ENCODE data around the gene INTS11. TPM values are rescaled to one million over a fixed set of nuclear protein-coding genes. Genes with fewer than 3 reads are reported as not detected.

The INTS11 gene
- total RNA-seq, 2 experiments from 2014 or later, result 117 to 151 TPM

DNA sequence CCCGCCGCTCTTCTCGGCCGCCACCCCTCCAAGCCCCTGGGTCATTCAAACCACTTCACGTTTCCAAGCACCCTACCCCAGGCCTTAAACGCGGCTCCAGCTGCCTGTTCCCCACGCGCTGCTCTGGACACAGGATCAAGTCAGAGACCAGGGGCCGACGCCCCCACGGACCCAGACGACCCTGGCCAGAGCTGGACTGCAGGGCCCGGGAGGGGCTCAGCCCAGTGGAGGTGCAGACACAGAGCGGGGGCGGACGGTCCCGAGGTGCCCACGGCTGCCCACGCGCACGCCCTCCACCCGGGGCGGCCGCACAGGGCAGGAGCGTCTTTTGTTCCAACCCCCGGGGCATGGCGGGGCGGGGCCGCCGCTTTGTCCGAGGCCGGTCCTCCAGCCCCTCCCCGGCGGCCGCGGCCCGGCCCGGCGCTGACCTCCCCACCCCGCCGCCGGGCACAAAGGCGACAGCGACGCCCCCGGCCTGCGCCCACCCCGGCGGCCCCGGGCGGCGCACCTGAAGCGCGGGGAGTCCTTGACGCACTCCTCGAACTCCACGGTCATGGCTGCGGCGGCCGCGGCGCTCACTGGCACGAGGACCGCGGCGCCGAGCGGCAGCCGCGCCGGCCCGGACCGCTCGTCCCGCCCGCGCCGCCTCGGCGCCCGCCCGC lies 17.1 kb downstream of the INTS11 start:
- DNase-seq (peak; percentile 32), ATAC-seq (no peak)
- Mint-ChIP-seq H3K4me1 (peaks cover 23% of the 10 kb centered on the region), H3K36me3 (ENCODE audit: low read depth) (no peaks in the 10 kb centered on the region), H3K27ac (peak overlapping the region; percentile 63), H3K9me3 (ENCODE audit: low read depth) (no peaks in the 10 kb centered on the region), H3K27me3 (no peaks in the 10 kb centered on the region), H3K4me3 (peak overlapping the region; percentile 80)
- intact Hi-C loops (cut with DNase I, micrococcal nuclease), result loop anchor here (5.0 to 10.0 kb wide), 3 partner anchors 35 to 1270 kb away; partner anchors contain the start of gene UBE2J2 (in 1 of the 2)
- ChIA-PET POLR2A (no interaction called here), CTCF (interaction anchor here (0.5 kb wide), 1 partner anchor 244 kb away, joined by 4 read pairs; no protein-coding TSS in a partner anchor)

DNA sequence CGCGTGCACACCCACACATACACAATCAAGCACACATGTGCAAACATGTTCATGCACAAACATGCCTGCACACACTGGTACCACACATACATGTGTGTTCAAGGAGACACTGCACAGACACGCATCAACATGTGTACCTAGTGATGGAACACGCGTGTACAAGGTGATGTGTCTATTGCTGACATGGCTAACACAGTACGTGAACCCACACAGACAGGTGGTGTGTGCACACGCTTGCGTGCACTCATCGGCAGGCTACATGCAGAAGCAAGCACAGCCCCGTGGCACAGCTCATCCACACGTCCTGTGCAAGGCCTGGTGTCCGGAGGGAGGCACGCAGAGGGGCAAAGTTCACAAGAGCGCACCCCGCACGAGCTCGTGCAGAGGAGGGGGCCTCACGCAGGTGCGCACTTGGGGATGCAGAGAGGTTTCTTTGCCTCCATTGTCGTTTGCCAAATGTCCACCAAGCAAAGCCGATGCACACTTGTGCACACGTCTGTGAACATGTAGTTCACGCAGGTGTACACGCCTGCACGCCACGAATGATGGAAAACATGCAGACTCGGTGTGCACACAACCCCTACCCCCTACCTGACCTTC lies 17.7 kb downstream of the INTS11 start:
- ChIA-PET CTCF (interaction anchor here (0.5 kb wide), 1 partner anchor 244 kb away, joined by 4 read pairs; no protein-coding TSS in a partner anchor), POLR2A (no interaction called here)
- H3K9me3 Mint-ChIP-seq (ENCODE audit: low read depth), result no peaks in the 10 kb centered on the region
- peak overlapping the region; percentile 80 for H3K4me3 Mint-ChIP-seq
- intact Hi-C loops (cut with DNase I, micrococcal nuclease), result loop anchor here (5.0 to 10.0 kb wide), 3 partner anchors 34 to 1271 kb away; partner anchors contain the start of gene UBE2J2 (in 1 of the 2)
- peak overlapping the region; percentile 63 for H3K27ac Mint-ChIP-seq
- ATAC-seq (no peak), DNase-seq (no peak)
- peaks cover 23% of the 10 kb centered on the region for H3K4me1 Mint-ChIP-seq
- H3K36me3 Mint-ChIP-seq (ENCODE audit: low read depth), result no peaks in the 10 kb centered on the region
- no peaks in the 10 kb centered on the region for H3K27me3 Mint-ChIP-seq

DNA sequence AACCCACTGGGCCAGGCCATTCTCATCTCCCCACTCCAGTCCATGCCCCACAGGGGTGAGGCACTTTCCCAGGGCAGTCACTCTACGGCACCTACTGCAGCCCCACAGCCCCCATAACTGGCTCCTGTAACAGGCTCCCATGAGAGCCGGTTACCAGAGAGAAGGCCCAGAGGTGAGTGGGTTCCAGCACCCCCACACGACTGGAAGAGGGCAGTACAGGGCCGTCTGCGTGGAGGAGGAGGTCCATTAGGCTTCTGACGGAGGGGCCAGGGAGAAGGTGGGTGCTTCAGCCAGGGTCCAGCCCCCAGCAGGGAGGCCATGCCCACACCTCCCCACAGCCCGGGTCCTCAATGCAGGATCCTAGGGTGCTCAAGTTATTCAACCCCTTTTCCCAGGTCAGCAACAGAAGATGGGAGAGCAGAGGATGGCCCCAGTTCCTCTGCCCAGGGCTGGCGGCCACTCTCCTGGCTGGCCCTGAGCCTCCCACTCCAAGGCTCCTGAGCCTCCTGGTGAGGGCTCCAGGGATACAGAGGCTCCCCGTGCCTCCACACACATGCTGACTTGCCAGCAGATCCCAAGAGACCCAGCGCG lies 18.3 kb downstream of the INTS11 start:
- CTCF ChIA-PET, result interaction anchor here (1.1 kb wide), 1 partner anchor 304 kb away, joined by 3 read pairs; no protein-coding TSS in a partner anchor
- no peaks in the 10 kb centered on the region for H3K36me3 Mint-ChIP-seq (ENCODE audit: low read depth)
- H3K4me3 Mint-ChIP-seq, result peak overlapping the region; percentile 80
- no peaks in the 10 kb centered on the region for H3K9me3 Mint-ChIP-seq (ENCODE audit: low read depth)
- peak overlapping the region; percentile 65 for H3K27ac Mint-ChIP-seq
- POLR2A ChIA-PET, result no interaction called here
- DNase-seq, result peak; percentile 48
- no peaks in the 10 kb centered on the region for H3K27me3 Mint-ChIP-seq
- ATAC-seq, result no peak
- intact Hi-C loops (cut with DNase I, micrococcal nuclease), result loop anchor here (5.0 to 10.0 kb wide), 3 partner anchors 34 to 1271 kb away; partner anchors contain the start of gene UBE2J2 (in 1 of the 2)
- H3K4me1 Mint-ChIP-seq, result peaks cover 23% of the 10 kb centered on the region

DNA sequence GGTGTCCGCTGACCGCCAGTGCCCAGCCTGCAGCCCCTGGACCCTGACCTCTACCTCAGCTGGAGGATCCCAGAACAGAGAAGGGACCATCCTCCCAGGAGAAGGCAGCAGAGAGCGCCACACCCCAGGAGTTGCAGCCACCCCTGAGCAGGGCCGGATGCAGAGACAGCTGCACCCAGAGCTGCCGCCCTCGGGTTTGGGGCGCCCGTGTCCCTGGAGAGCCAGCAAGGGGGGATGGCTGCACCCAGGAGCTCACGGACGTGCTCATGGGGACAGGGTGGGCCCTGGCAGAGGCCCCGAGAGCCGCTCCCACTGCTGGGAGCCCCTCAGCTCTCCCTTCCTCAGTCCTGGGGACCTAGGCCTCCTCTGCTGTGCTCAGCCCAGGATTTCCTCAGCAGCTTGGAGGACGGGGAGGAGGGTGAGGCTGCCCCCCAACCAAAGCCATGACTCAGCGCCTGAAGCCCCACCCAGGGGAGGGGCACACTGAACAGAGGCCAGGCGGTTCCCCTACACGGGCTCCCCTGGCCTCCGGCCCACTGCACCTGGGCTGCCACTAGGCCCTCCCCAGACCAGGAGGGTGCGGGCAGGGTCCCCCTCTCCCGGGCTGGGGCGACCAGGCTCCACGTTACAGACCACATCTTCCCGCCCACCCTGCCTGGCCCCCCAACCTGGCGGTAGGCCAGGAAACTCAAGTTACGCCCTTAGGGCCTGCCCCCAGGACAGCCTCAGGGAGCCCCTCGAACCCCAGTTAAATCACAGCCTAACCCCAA lies 19.0 kb downstream of the INTS11 start:
- CTCF ChIA-PET, result interaction anchor here (0.7 to 1.1 kb wide), 3 partner anchors 29 to 304 kb away, joined by 3 to 4 read pairs (median 3); no protein-coding TSS in a partner anchor
- Mint-ChIP-seq H3K4me3 (peak overlapping the region; percentile 80), H3K9me3 (ENCODE audit: low read depth) (no peaks in the 10 kb centered on the region), H3K27ac (peak overlapping the region; percentile 65), H3K27me3 (no peaks in the 10 kb centered on the region), H3K4me1 (peaks cover 23% of the 10 kb centered on the region), H3K36me3 (ENCODE audit: low read depth) (no peaks in the 10 kb centered on the region)
- ATAC-seq, result peak; percentile 40
- peak; percentile 78 for DNase-seq
- POLR2A ChIA-PET, result interaction anchor here (1.0 kb wide), 1 partner anchor 70 kb away, joined by 4 read pairs; the partner anchor contains the start of gene AURKAIP1
- intact Hi-C loops (cut with DNase I, micrococcal nuclease), result loop anchor here (5.0 to 10.0 kb wide), 3 partner anchors 33 to 1272 kb away; partner anchors contain the start of gene UBE2J2 (in 1 of the 2)

DNA sequence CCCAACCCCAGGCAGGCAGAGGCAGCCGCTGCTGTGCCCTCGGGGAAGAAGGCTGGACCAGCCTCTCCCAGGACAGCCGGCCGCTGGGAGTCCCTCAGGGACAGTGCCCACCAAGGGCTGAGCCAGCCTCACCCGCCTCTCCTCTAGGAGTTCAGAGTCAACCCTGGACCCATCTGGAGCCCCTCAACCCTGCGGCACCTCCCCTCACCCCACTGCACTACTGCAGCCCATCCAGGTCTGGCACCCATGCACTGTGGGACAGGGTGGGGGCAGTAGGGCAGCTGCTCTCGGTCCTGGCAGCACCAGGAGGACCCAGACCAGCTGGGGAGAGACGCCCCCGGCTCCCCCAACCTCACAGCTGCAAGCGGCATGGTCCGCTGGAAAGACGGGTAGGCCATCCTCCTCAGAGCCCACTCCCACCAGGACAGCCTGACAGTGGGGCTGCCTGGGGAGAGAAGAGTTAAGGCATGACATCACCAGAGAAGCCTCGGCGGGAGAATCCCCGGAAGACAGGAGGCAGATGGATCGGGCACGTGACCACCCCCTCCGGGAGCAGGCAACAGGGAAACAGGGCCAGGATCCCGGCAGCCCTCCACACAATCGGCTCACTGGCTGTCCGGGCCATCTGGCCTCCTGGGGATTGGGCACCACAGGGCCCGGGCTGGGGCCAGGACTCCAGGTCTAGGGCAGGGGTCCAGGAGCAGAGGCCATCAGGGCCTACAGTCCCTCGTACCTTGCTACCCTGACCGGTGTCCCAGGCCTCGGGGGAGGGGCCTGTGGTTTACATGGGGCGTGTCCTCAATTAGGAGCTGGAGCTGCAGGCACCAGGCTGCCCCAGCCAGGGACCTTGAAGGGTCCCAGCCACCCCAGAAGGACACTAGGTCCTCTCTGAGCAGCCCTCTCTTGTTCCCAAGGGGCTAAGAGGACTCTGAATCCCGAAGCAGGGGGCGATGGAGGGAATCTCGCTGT lies 19.8 kb downstream of the INTS11 start:
- ChIA-PET CTCF (interaction anchor here (0.7 to 1.1 kb wide), 3 partner anchors 28 to 303 kb away, joined by 3 to 4 read pairs (median 3); no protein-coding TSS in a partner anchor), POLR2A (interaction anchor here (1.0 kb wide), 1 partner anchor 70 kb away, joined by 4 read pairs; the partner anchor contains the start of gene AURKAIP1)
- DNase-seq, result no peak
- Mint-ChIP-seq H3K27me3 (no peaks in the 10 kb centered on the region), H3K9me3 (ENCODE audit: low read depth) (no peaks in the 10 kb centered on the region), H3K36me3 (ENCODE audit: low read depth) (no peaks in the 10 kb centered on the region), H3K4me1 (peaks cover 21% of the 10 kb centered on the region), H3K4me3 (no peak overlapping the region), H3K27ac (no peak overlapping the region)
- intact Hi-C loops (cut with DNase I, micrococcal nuclease), result loop anchor here (5.0 to 10.0 kb wide), 3 partner anchors 32 to 1273 kb away; partner anchors contain the start of gene UBE2J2 (in 1 of the 2)
- no peak for ATAC-seq

DNA sequence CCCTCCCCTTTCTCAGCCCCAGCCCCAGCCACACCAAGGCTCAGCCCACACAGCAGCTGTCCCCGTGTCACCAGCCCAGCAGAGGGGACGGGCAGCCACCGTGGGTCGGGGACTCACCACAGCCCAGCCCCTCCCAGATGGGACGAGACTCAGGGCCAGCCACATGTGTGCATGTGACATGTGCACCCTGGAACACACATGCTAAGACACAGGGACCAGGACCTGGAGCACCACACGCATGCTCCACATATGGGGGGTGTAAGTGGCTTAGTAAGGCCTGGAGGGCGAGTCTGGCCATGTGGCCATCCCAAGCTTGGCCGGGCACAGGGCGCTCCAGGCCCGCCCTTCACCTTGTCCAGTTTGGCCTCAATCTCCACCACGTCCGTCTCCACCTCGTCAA lies 20.7 kb downstream of the INTS11 start:
- H3K4me1 Mint-ChIP-seq, result peaks cover 21% of the 10 kb centered on the region
- no peaks in the 10 kb centered on the region for H3K27me3 Mint-ChIP-seq
- no peak overlapping the region for H3K27ac Mint-ChIP-seq
- intact Hi-C loops (cut with DNase I, micrococcal nuclease), result loop anchor here in 1 of 2 experiments (10.0 kb wide), 1 partner anchor 269 kb away; no protein-coding TSS in a partner anchor
- H3K4me3 Mint-ChIP-seq, result no peak overlapping the region
- DNase-seq (no peak), ATAC-seq (no peak)
- no peaks in the 10 kb centered on the region for H3K9me3 Mint-ChIP-seq (ENCODE audit: low read depth)
- ChIA-PET POLR2A (no interaction called here), CTCF (no interaction called here)
- no peaks in the 10 kb centered on the region for H3K36me3 Mint-ChIP-seq (ENCODE audit: low read depth)

DNA sequence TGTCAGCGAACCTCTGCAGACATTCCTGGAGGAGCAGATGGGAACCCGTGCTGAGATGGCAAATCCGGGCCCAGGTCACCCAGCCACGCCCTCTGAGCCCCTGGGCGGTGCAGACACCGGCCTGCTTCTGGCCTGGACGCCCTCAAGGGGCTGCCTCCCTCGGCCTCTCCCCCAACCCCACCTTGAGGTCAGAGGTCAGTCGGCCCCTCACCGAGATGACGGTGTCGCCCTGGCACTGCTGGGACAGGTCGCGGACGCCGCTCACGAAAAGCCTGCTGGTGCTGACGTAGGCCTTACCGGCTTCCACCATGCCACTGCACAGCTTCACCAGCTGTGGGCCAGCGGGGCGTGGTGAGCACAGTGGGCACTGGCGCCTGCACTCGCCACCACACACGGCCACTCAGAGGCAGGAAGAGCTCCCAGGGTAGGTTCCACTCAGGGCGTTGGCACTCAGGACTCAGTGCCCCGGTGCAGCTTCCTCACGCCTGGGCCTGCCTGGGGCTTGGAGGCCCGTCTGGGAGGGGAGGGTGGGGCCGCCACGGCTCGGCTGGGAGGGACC lies 21.4 kb downstream of the INTS11 start:
- DNase-seq, result no peak
- CTCF ChIA-PET, result no interaction called here
- Mint-ChIP-seq H3K9me3 (ENCODE audit: low read depth) (no peaks in the 10 kb centered on the region), H3K36me3 (ENCODE audit: low read depth) (no peaks in the 10 kb centered on the region), H3K4me3 (no peak overlapping the region), H3K27me3 (no peaks in the 10 kb centered on the region), H3K27ac (no peak overlapping the region), H3K4me1 (peaks cover 21% of the 10 kb centered on the region)
- no peak for ATAC-seq
- intact Hi-C loops (cut with DNase I, micrococcal nuclease), result loop anchor here in 1 of 2 experiments (10.0 kb wide), 1 partner anchor 268 kb away; no protein-coding TSS in a partner anchor
- POLR2A ChIA-PET, result no interaction called here

DNA sequence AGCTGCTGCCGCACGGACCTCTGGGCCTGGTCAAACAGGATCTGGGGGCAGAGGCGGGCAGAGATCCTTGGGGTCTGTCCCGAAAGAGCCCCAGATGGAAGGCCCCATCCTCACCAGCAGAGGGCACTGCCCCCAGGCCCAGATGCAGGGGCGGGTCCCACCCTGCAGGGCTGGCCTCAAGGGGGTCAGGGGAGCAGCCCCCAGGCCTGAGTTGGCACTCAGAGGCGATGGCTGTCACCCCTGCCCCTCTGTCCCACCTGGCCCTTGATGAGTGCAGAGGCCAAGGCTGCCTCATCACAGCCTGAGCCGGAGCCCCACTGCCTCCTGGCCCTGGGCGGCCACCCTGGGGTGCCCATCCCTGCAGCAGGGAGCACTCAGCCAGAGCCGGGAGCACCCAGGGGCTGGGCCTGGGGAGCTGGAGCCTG lies 22.4 kb downstream of the INTS11 start:
- peaks cover 19% of the 10 kb centered on the region for H3K4me1 Mint-ChIP-seq
- intact Hi-C loops (cut with DNase I, micrococcal nuclease), result loop anchor here in 1 of 2 experiments (10.0 kb wide), 1 partner anchor 267 kb away; no protein-coding TSS in a partner anchor
- ChIA-PET CTCF (no interaction called here), POLR2A (no interaction called here)
- H3K4me3 Mint-ChIP-seq, result no peak overlapping the region
- DNase-seq, result peak; percentile 36
- ATAC-seq, result no peak
- H3K27me3 Mint-ChIP-seq, result no peaks in the 10 kb centered on the region
- no peaks in the 10 kb centered on the region for H3K36me3 Mint-ChIP-seq (ENCODE audit: low read depth)
- H3K9me3 Mint-ChIP-seq (ENCODE audit: low read depth), result no peaks in the 10 kb centered on the region
- no peak overlapping the region for H3K27ac Mint-ChIP-seq

DNA sequence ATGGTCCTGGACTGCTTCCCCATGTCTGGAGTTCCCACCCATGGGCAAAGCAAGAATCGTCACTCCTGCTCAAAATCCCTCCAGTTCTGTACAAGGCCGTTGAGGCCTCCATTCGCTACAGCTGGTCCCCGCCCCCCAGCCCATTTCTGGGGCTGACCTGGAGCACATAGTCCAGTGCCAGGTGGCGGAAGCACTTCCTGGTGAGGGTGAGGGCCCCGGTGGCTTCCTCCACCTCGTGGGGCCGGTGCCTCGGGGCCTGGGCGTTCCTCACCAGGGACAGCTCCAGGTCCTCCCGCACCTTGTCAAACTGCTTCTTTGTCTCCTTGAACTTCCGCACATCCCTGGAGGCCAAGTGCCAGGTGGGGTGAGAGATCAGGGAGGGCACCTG lies 24.1 kb downstream of the INTS11 start:
- no peaks in the 10 kb centered on the region for H3K27me3 Mint-ChIP-seq
- H3K4me1 Mint-ChIP-seq, result peaks cover 4% of the 10 kb centered on the region
- intact Hi-C loops (cut with DNase I, micrococcal nuclease), result loop anchor here in 1 of 2 experiments (10.0 kb wide), 1 partner anchor 266 kb away; no protein-coding TSS in a partner anchor
- no peaks in the 10 kb centered on the region for H3K36me3 Mint-ChIP-seq (ENCODE audit: low read depth)
- ATAC-seq (no peak), DNase-seq (no peak)
- CTCF ChIA-PET, result interaction anchor here (0.6 to 1.0 kb wide), 4 partner anchors 16 to 278 kb away, joined by 3 read pairs; partner anchors contain the start of gene UBE2J2
- no peak overlapping the region for H3K27ac Mint-ChIP-seq
- no peaks in the 10 kb centered on the region for H3K9me3 Mint-ChIP-seq (ENCODE audit: low read depth)
- H3K4me3 Mint-ChIP-seq, result no peak overlapping the region
- POLR2A ChIA-PET, result no interaction called here

Data from activated CD4-positive, alpha-beta T cell treated with anti-CD3 and anti-CD28 coated beads for 36 hours (primary cell).